K562 (cell line): ENCODE measurements around the gene KCNK1. TPM values are rescaled to one million over a fixed set of nuclear protein-coding genes. Genes with fewer than 3 reads are reported as not detected.

Experiments
- ATAC-seq: fragments of 200-7000 bp; cut with Tn5 transposase; 3 replicates; pipeline ENCODE4 v1.9.1; 2020; ENCODE audit warnings: moderate library complexity
- BruUV-seq: library from RNA; stranded (reverse); fragments of 400-500 nt; replicated peaks from 2 replicates; lab custom pipeline; 2021; lab: Mats Ljungman, UMichigan
- CTCF ChIA-PET: fragments of 300-600 bp; formaldehyde crosslinking; extraction: SDS; loops from one replicate; lab custom pipeline; 2021; ENCODE audit warnings: low intra/inter-chr PET ratio; lab: Yijun Ruan, JAX
- POLR2A ChIA-PET: fragments of 300-600, 350-650 bp; sonication (Branson Sonifier 250); formaldehyde crosslinking; extraction: SDS; loops from one replicate; lab custom pipeline; 2021; ENCODE audit warnings: antibody characterized with exemption, inconsistent platforms; lab: Yijun Ruan, JAX
- DNase-seq, 4 experiments: peaks; one replicate each; pipeline versions ENCODE4 v3.0.0 to v3.0.0-alpha.2; 2011 to 2018; ENCODE audit warnings: low spot score in 3 of 4, mixed read lengths in 3 of 4; ENCODE audit errors: extremely low read depth in 1 of 4
- FAIRE-seq: peaks from 2 replicates; lab custom pipeline; 2011; peaks lifted over from hg19 to GRCh38; lab: Jason Lieb, UNC
- H2AFZ ChIP-seq: 2 replicates; pipeline ENCODE4 v1.6.0; 2011; ENCODE audit warnings: low read depth, low read length, control low read depth, inconsistent platforms
- H3K27ac ChIP-seq: fragments of 200-600 bp; 3 replicates; pipeline ENCODE4 v1.8.0; 2011; ENCODE audit warnings: low read depth, mild to moderate bottlenecking, control low read depth, inconsistent platforms, low read length, moderate library complexity, mixed read lengths; ENCODE audit errors: extremely low read depth
- H3K27me3 ChIP-seq, 2 experiments: fragments of 300-600 bp in 1 of 2; 2 replicates in 1 of 2; 3 replicates in 1 of 2; pipeline versions ENCODE4 v1.6.0 to v1.8.0; 2011; ENCODE audit warnings: inconsistent platforms in 2 of 2, low read length in 2 of 2, mild to moderate bottlenecking in 1 of 2, mixed read lengths in 1 of 2, moderate library complexity in 1 of 2; ENCODE audit not compliant: control insufficient read depth in 2 of 2, insufficient read depth in 2 of 2
- H3K36me3 ChIP-seq: fragments of 300-600 bp; 3 replicates; pipeline ENCODE4 v1.8.0; 2011; ENCODE audit warnings: mild to moderate bottlenecking, low read length, inconsistent platforms; ENCODE audit not compliant: control insufficient read depth, insufficient read depth
- H3K4me1 ChIP-seq, 2 experiments: fragments of 200-600 bp in 1 of 2; replicated peaks in 1 of 2; 2 replicates in 1 of 2; 3 replicates in 1 of 2; pipeline versions ENCODE4 v1.5.1 to v1.8.0; 2011; ENCODE audit warnings: inconsistent platforms in 2 of 2, low read length in 2 of 2, mild to moderate bottlenecking in 1 of 2, mixed read lengths in 1 of 2, moderate library complexity in 1 of 2; ENCODE audit not compliant: control insufficient read depth in 2 of 2, insufficient read depth in 2 of 2
- H3K4me2 ChIP-seq: 2 replicates; pipeline ENCODE4 v1.6.1; 2011; ENCODE audit warnings: low read length, control low read depth, inconsistent platforms, mixed read lengths; ENCODE audit not compliant: insufficient read depth
- H3K4me3 ChIP-seq: fragments of 200-600 bp; sonication (generic), shearing (Covaris generic); 2 replicates; pipeline ENCODE4 v1.5.1; 2016; ENCODE audit warnings: control low read depth, inconsistent platforms
- H3K79me2 ChIP-seq: fragments of 200-600 bp; 3 replicates; pipeline ENCODE4 v1.8.0; 2011; ENCODE audit warnings: low read length, inconsistent platforms; ENCODE audit not compliant: control insufficient read depth, insufficient read depth
- H3K9ac ChIP-seq, 2 experiments: 2 replicates each; pipeline versions ENCODE4 v1.6.0 to v1.6.1; 2011; ENCODE audit warnings: low read depth in 2 of 2, low read length in 2 of 2, control low read depth in 1 of 2, inconsistent platforms in 1 of 2, mild to moderate bottlenecking in 1 of 2, mixed read lengths in 1 of 2; ENCODE audit not compliant: insufficient read depth in 1 of 2
- H3K9me1 ChIP-seq: one replicate; pipeline ENCODE4 v1.6.0; 2011; ENCODE audit warnings: inconsistent platforms, mild to moderate bottlenecking, low read length, moderate library complexity; ENCODE audit not compliant: control insufficient read depth, insufficient read depth
- H3K9me3 ChIP-seq: replicated peaks from 2 replicates; pipeline ENCODE4 v1.5.1; 2011; ENCODE audit warnings: low read depth, low read length, inconsistent platforms; ENCODE audit not compliant: control insufficient read depth, insufficient read depth
- H4K20me1 ChIP-seq: replicated peaks from 2 replicates; pipeline ENCODE4 v1.6.1; 2011; ENCODE audit warnings: low read length, inconsistent platforms, mixed read lengths; ENCODE audit not compliant: control insufficient read depth, insufficient read depth
- LARP7 ChIP-seq: fragments of 450-650 bp; IDR thresholded peaks from 2 replicates; pipeline ENCODE4 v1.6.1; 2016
- THAP12 ChIP-seq: fragments of 250-450 bp; sonication (Bioruptor Pico); IDR thresholded peaks from 2 replicates; pipeline ENCODE4 v1.9.0; 2021; ENCODE audit warnings: mild to moderate bottlenecking, inconsistent platforms
- USF2 ChIP-seq: sonication (generic); formaldehyde crosslinking; IDR thresholded peaks from 2 replicates; pipeline ENCODE4 v1.5.0; 2020; ENCODE audit warnings: missing genetic modification reagents
- ZNF217 ChIP-seq: sonication (generic); formaldehyde crosslinking; IDR thresholded peaks from 2 replicates; pipeline ENCODE4 v1.8.0; 2022; ENCODE audit warnings: mild to moderate bottlenecking, missing genetic modification reagents
- ZNF239 ChIP-seq: fragments of 250-450 bp; sonication (Bioruptor Pico); IDR thresholded peaks from 2 replicates; pipeline ENCODE4 v1.4.0; 2020; ENCODE audit warnings: mild to moderate bottlenecking
- ZNF277 ChIP-seq: fragments of 250-450 bp; sonication (Bioruptor Pico); IDR thresholded peaks from 2 replicates; pipeline ENCODE4 v1.8.0; 2022; ENCODE audit warnings: inconsistent platforms, mild to moderate bottlenecking, moderate library complexity, borderline replicate concordance
- ZNF586 ChIP-seq: fragments of 450-650 bp; formaldehyde crosslinking; conservative IDR thresholded peaks from 2 replicates; pipeline ENCODE4 v1.4.0; 2020; ENCODE audit warnings: mild to moderate bottlenecking, moderate library complexity
- ZNF609 ChIP-seq: sonication (generic); formaldehyde crosslinking; IDR thresholded peaks from 2 replicates; pipeline ENCODE4 v1.8.1; 2023; ENCODE audit warnings: missing genetic modification reagents, mild to moderate bottlenecking, borderline replicate concordance
- ZSCAN29 ChIP-seq: fragments of 450-650 bp; IDR thresholded peaks from 2 replicates; pipeline ENCODE4 v1.6.1; 2017
- WGBS: fragments of 100-300 bp; shearing (Covaris generic); methylation state at CpG from one replicate; pipeline ENCODE4 v1.1.6; 2016; ENCODE audit warnings: low coverage, mixed read lengths; ENCODE audit not compliant: insufficient coverage; ENCODE audit errors: missing lambda C conversion rate; 5-methylcytosine and 5-hydroxymethylcytosine counted together
- in situ Hi-C: fragments of 300-500 bp; cut with MboI; formaldehyde crosslinking; loops from 4 replicates; pipeline ENCODE4 v1.15.0; 2018; ENCODE audit warnings: inconsistent platforms, mixed read lengths
- intact Hi-C: fragments of 100-400 bp; cut with micrococcal nuclease; formaldehyde crosslinking; loops from 2 replicates; pipeline ENCODE4 v1.14.2; 2022
- polyA plus RNA-seq, 8 experiments: library from polyadenylated mRNA; depleted of rRNA in 4 of 8; stranded (reverse) in 5 of 8; unstranded in 3 of 8; fragments of >200 nt; fragmentation: Nextera tagmentation in 2 of 8; fragmentation: Illumina TruSeq in 1 of 8; extraction: Ambion mirVana in 2 of 8; extraction: Trizol in 1 of 8; gene quantifications; 2 replicates each; pipeline versions ENCODE4 v1.2.1 to v1.2.3, GENCODE V29; 2011 to 2014; ENCODE audit warnings: inconsistent platforms in 1 of 8, missing spikeins in 1 of 8
- total RNA-seq, 7 experiments: library from RNA; depleted of rRNA in 6 of 7; stranded (reverse); fragments of >200 nt in 6 of 7; fragmentation: Illumina TruSeq in 2 of 7; extraction: Trizol in 2 of 7; gene quantifications; 2 replicates each; pipeline versions ENCODE4 v1.2.1 to v1.2.3, GENCODE V29; 2011 to 2021; ENCODE audit warnings: low replicate concordance in 1 of 7

KCNK1 gene
- total and polyA plus RNA-seq, 9 of the 15 experiments (the other 6 are each of a cell fraction or from before 2014, with no cell fraction given) = 3.1 to 22.7 (median 6.0) TPM

- TF ChIP-seq ZNF277 (no peak), THAP12 (CRISPR knock-in tag) (no peak), ZNF217 (no peak), LARP7 (no peak)
- TF ChIP-seq, all 486 proteins: peak for 0
These were observed 7.1 kb upstream of the KCNK1 start (continued) for GRCh38 chr1:233606813-233607212.

- ChIA-PET POLR2A (interaction anchor here (0.6 kb wide), 1 partner anchor 635 kb away, joined by 3 read pairs; no protein-coding TSS in a partner anchor), CTCF (no interaction called here)
- no TSS peak for BruUV-seq
- intact Hi-C loops (no loop called here), in situ Hi-C loops (no loop called here)
- Histone ChIP-seq H3K9me1 (no peaks in the 10 kb centered on the region), H3K9ac (no peak overlapping the region), H4K20me1 (no peaks in the 10 kb centered on the region), H3K9me3 (no peaks in the 10 kb centered on the region), H3K79me2 (no peaks in the 10 kb centered on the region), H3K4me1 (peaks cover 13 to 37% of the 10 kb centered on the region in 2 experiments; a peak in 3 of 5 replicates), H2AFZ (peak overlapping the region; percentile 73), H3K27ac (no peak overlapping the region), H3K4me2 (peak overlapping the region; percentile 28; the same call in 1 of the 2 replicates), H3K4me3 (no peak overlapping the region), H3K27me3 (no peaks in the 10 kb centered on the region), H3K36me3 (no peaks in the 10 kb centered on the region)
- WGBS = 18% methylated on average over 8 of the region's 8 CpGs
- FAIRE-seq (peak; percentile 37), DNase-seq (peak in 2 of 4 experiments; percentile 33 to 42), ATAC-seq (peak; percentile 65)
- TF ChIP-seq ZSCAN29 (no peak), USF2 (CRISPR knock-in tag) (peak; percentile 45; the same call in 1 of the 2 replicates), ZNF239 (no peak), ZNF609 (CRISPR knock-in tag) (no peak), ZNF586 (CRISPR knock-in tag) (no peak)
These were observed 6.4 kb upstream of the KCNK1 start for GRCh38 chr1:233607252-233608119.
